AG04450 (cell line): ENCODE results near the gene HNRNPD. TPM values are rescaled to one million over a fixed set of nuclear protein-coding genes. Genes with fewer than 3 reads are reported as not detected.
"Not testable (repeated sequence)": the region's sequence is repeated elsewhere in the genome, so short reads cannot be mapped to it uniquely, and the experiment has no call there.

Experiments used
- CTCF ChIA-PET: fragments of 300-600, 350-600 bp; formaldehyde crosslinking; extraction: SDS; loops from one replicate; lab custom pipeline; 2022; ENCODE audit warnings: antibody characterized with exemption, inconsistent platforms; lab: Charles Lee
- POLR2A ChIA-PET: fragments of 350-600 bp; formaldehyde crosslinking; extraction: SDS; loops from one replicate; lab custom pipeline; 2021; ENCODE audit warnings: antibody characterized with exemption, inconsistent platforms; lab: Yijun Ruan, JAX
- DNase-seq: peaks from one replicate; pipeline ENCODE4 v3.0.0-alpha.2; 2011; ENCODE audit warnings: low read depth, low spot score
- H3K27ac ChIP-seq: one replicate; pipeline ENCODE4 v1.5.1; 2012; ENCODE audit warnings: low read depth, low read length, control low read depth
- H3K27me3 ChIP-seq: one replicate; pipeline ENCODE4 v1.6.0; 2012; ENCODE audit warnings: low read length; ENCODE audit not compliant: control insufficient read depth, insufficient read depth
- H3K4me3 ChIP-seq: 2 replicates; pipeline ENCODE4 v1.5.1; 2011; ENCODE audit warnings: mild to moderate bottlenecking, low read depth, low read length, control low read depth
- H3K9me3 ChIP-seq: 2 replicates; pipeline ENCODE4 v1.5.1; 2012; ENCODE audit warnings: low read length; ENCODE audit not compliant: control insufficient read depth, insufficient read depth
- CTCF ChIP-seq: IDR thresholded peaks from 2 replicates; pipeline ENCODE4 v1.5.1; 2011; ENCODE audit warnings: low read depth, low read length, control low read depth, inconsistent platforms
- polyA plus RNA-seq: library from polyadenylated mRNA; depleted of rRNA; stranded (reverse); fragments of >200 nt; gene quantifications from 2 replicates; pipeline ENCODE4 v1.2.3, GENCODE V29; 2011

Gene HNRNPD
- polyA plus RNA-seq, 1 experiment: 93.8 TPM

DNA sequence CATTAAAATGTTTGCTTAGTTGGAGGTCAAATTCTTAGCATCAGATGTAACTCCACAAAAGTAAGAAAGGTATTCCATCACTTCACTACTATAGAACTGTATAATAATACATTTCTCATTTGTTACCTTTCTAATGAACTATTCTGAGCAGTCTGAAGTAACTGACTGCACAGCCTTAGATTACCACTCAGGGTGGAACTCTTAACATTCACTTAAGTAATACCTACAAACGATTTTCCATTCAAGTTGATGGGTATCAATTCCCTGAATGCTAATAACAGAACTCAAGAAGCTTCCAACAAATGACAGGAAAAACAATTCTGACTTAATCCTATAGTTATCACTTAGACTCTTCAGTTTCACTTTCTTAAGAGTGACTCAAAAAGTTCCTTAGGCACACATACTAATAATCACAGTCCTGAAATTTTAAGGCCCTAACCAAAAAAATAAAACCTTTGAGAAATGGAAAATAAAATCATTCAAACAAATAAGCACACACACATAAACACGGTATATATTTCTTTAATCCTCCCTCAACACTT is 20.9 kb downstream of the HNRNPD start:
- H3K9me3 ChIP-seq: no peaks in the 10 kb centered on the region
- ChIA-PET POLR2A (interaction anchor here (2.4 kb wide), 1 partner anchor 76 kb away, joined by 7 read pairs; no protein-coding TSS in a partner anchor), CTCF (interaction anchor here (3.0 to 4.7 kb wide), 2 partner anchors 8 to 68 kb away, joined by 12 to 17 read pairs; no protein-coding TSS in a partner anchor)
- no peak for TF ChIP-seq CTCF
- no peak for DNase-seq
- H3K27ac ChIP-seq: no peak overlapping the region
- H3K4me3 ChIP-seq: no peak overlapping the region
- no peaks in the 10 kb centered on the region for H3K27me3 ChIP-seq

DNA sequence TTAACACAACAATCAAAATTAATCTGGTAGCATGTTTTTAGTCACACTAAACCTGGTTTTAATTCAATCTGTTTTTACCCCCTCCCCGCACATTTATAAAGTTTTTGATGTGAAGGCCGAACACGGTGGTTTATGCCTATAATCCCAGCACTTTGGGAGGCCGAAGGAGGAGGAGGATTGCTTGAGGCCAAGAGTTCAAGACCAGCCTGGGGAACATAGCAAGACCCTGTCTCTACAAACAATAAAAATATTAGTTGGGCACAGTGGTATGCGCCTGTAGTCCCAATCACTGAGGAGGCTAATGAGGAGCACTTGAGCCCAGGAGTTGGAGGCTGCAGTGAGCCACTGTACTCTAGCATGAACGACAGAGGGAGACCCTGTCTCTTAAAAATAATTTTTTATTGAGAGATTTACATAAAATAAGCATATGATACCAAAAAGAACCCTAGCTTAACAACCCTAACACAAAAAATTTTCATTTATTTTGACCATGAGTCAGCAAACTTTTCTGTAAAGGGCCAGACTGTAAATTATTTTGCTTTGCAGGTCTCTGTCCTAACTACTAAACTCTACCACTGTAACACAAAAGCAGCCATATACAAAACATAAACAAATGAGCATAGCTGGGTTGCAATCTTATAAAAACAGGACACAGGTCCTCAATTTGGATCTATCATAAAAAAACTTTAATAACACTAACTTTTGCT is 21.5 kb downstream of the HNRNPD start:
- H3K27ac ChIP-seq: no peak overlapping the region

DNA sequence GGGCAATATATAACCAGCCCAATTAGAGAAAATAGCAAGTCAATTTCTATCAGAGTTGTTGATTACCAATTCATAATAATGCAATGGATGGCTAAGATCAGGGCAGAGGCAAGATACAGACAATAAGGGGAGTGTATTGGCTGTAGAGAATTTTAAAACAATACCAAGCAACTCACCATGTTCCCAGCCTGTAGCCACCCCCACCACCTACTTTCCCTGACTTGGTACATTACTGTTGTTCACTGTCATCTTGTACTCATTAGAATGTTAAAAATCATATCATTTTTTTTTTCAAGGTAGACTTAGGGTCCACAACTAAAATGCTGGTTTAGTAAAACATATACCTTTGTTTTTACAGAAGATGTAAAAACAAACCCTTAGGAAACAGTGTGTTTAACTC is 27.7 kb downstream of the HNRNPD start:
- no peak overlapping the region for H3K27ac ChIP-seq
- DNase-seq: no peak
- no peak overlapping the region for H3K4me3 ChIP-seq
- ChIA-PET CTCF (interaction anchor here (0.6 kb wide), 1 partner anchor 29 kb away, joined by 3 read pairs; no protein-coding TSS in a partner anchor), POLR2A (no interaction called here)
- no peaks in the 10 kb centered on the region for H3K9me3 ChIP-seq
- TF ChIP-seq CTCF: no peak
- H3K27me3 ChIP-seq: no peaks in the 10 kb centered on the region

More for the DNA sequence above, 21.5 kb downstream of the HNRNPD start:
- no peak for DNase-seq
- Histone ChIP-seq H3K4me3 (no peak overlapping the region), H3K9me3 (no peaks in the 10 kb centered on the region), H3K27me3 (no peaks in the 10 kb centered on the region)
- ChIA-PET CTCF (interaction anchor here (3.0 to 4.7 kb wide), 2 partner anchors 8 to 67 kb away, joined by 12 to 17 read pairs; no protein-coding TSS in a partner anchor), POLR2A (interaction anchor here (2.4 kb wide), 1 partner anchor 77 kb away, joined by 7 read pairs; no protein-coding TSS in a partner anchor)
- TF ChIP-seq CTCF: no peak

DNA sequence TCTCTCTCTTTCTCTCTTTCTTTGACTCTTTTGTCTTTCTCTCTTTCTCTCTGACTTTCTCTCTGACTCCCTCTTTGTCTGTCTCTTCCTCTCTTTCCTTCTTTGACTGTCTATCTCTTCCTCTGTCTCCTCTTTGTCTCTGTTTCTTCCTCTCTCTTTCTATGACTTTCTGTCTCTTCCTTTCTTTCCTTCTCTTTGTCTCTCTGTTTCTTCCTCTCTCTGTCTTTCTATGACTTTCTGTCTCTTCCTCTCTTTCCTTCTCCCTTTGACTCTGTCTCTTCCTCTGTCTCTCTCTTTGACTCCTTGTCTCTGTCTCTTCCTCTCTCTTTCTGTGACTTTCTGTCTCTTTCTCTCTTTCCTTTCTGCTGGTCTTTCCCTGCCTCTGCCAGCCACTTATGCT is 38.7 kb downstream of the HNRNPD start:
- H3K4me3 ChIP-seq: no peak overlapping the region
- DNase-seq: no peak
- no peak for TF ChIP-seq CTCF
- POLR2A ChIA-PET: no interaction called here
- CTCF ChIA-PET: no interaction called here
- peaks cover 3% of the 10 kb centered on the region for H3K27me3 ChIP-seq
- no peaks in the 10 kb centered on the region for H3K9me3 ChIP-seq
- no peak overlapping the region for H3K27ac ChIP-seq

- CTCF ChIA-PET, H3K27ac ChIP-seq, DNase-seq, POLR2A ChIA-PET, H3K9me3 ChIP-seq, H3K4me3 ChIP-seq, H3K27me3 ChIP-seq: not testable (repeated sequence)
These were observed 40.1 kb downstream of the HNRNPD start for GRCh38 chr4:82333641-82334040.
